Measurements from ENCODE around the gene SDHAF1.

GRCh38 chr19:36032251-36033104 is 37.5 kb downstream of the SDHAF1 start, which contains the start of gene CLIP3:
- TF ChIP-seq, protein P1, sequence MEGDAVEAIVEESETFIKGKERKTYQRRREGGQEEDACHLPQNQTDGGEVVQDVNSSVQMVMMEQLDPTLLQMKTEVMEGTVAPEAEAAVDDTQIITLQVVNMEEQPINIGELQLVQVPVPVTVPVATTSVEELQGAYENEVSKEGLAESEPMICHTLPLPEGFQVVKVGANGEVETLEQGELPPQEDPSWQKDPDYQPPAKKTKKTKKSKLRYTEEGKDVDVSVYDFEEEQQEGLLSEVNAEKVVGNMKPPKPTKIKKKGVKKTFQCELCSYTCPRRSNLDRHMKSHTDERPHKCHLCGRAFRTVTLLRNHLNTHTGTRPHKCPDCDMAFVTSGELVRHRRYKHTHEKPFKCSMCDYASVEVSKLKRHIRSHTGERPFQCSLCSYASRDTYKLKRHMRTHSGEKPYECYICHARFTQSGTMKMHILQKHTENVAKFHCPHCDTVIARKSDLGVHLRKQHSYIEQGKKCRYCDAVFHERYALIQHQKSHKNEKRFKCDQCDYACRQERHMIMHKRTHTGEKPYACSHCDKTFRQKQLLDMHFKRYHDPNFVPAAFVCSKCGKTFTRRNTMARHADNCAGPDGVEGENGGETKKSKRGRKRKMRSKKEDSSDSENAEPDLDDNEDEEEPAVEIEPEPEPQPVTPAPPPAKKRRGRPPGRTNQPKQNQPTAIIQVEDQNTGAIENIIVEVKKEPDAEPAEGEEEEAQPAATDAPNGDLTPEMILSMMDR (IDR thresholded peaks at IDR 0.05): no peak
- TF ChIP-seq POLR2AphosphoS5 (IDR thresholded peaks at IDR 0.05) (peak; percentile 22), POLR2A (IDR thresholded peaks at IDR 0.05) (no peak)

Measured in prostate gland (tissue), 2 donors.